ENCODE data around the gene SLC17A6. TPM values are rescaled to one million over a fixed set of nuclear protein-coding genes. Genes with fewer than 3 reads are reported as not detected.

SLC17A6 gene
- total and polyA plus RNA-seq, 4 donors = not detected

- H3K4me3 ChIP-seq = no peak overlapping the region
- no peak for ATAC-seq (ENCODE audit: insufficient read depth, low FRiP score)
- H3K36me3 ChIP-seq (ENCODE audit: control insufficient read depth in 4 of 4, insufficient read depth in 4 of 4, low read length in 4 of 4) = no peaks in the 10 kb centered on the region
- no peaks in the 10 kb centered on the region for H3K4me1 ChIP-seq (ENCODE audit: control insufficient read depth in 5 of 5, insufficient read depth in 5 of 5, low read length in 5 of 5)
- no peak overlapping the region for H3K27ac ChIP-seq (ENCODE audit: low read depth in 1 of 2, low read length in 1 of 2)
- H3K9ac ChIP-seq (ENCODE audit: insufficient read depth in 1 of 2, low read length in 2 of 2) = no peak overlapping the region
- no peak for DNase-seq
- 90 to 94% methylated on average over 4 of the region's 4 CpGs for WGBS, 2 donors
- no peak for TF ChIP-seq CTCF (IDR thresholded peaks at IDR 0.05; ENCODE audit: control extremely low read depth, extremely low read depth)
- peaks cover 0 to 34% (median 16%) of the 10 kb centered on the region in 3 donors for H3K27me3 ChIP-seq (ENCODE audit: control insufficient read depth in 3 of 3, insufficient read depth in 3 of 3, low read length in 2 of 3)
- peaks cover 0 to 3% (median 0%) of the 10 kb centered on the region in 4 donors for H3K9me3 ChIP-seq (ENCODE audit: control insufficient read depth in 4 of 4, insufficient read depth in 3 of 4, low read length in 3 of 4)
Observed at GRCh38 chr11:22347857-22348487, 9.8 kb downstream of the SLC17A6 start.

GRCh38 chr11:22349491-22349890, 11.3 kb downstream of the SLC17A6 start:
- no peak for TF ChIP-seq CTCF (IDR thresholded peaks at IDR 0.05; ENCODE audit: control extremely low read depth, extremely low read depth)
- no peak for ATAC-seq (ENCODE audit: insufficient read depth, low FRiP score)
- no peak for DNase-seq
- Histone ChIP-seq H3K36me3 (ENCODE audit: control insufficient read depth in 4 of 4, insufficient read depth in 4 of 4, low read length in 4 of 4) (no peaks in the 10 kb centered on the region), H3K9me3 (ENCODE audit: control insufficient read depth in 4 of 4, insufficient read depth in 3 of 4, low read length in 3 of 4) (no peaks in the 10 kb centered on the region), H3K27ac (ENCODE audit: low read depth in 1 of 2, low read length in 1 of 2) (no peak overlapping the region), H3K9ac (ENCODE audit: insufficient read depth in 1 of 2, low read length in 2 of 2) (no peak overlapping the region), H3K27me3 (ENCODE audit: control insufficient read depth in 3 of 3, insufficient read depth in 3 of 3, low read length in 2 of 3) (peaks cover 0 to 19% (median 1%) of the 10 kb centered on the region in 3 donors), H3K4me3 (no peak overlapping the region), H3K4me1 (ENCODE audit: control insufficient read depth in 5 of 5, insufficient read depth in 5 of 5, low read length in 5 of 5) (no peaks in the 10 kb centered on the region)
- 67 to 72% methylated on average over 2 of the region's 2 CpGs for WGBS, 2 donors

- no peak for ATAC-seq (ENCODE audit: insufficient read depth, low FRiP score)
- peaks cover 0 to 3% (median 0%) of the 10 kb centered on the region in 3 donors for H3K27me3 ChIP-seq (ENCODE audit: control insufficient read depth in 3 of 3, insufficient read depth in 3 of 3, low read length in 2 of 3)
- H3K4me3 ChIP-seq = no peak overlapping the region
- no peak overlapping the region for H3K9ac ChIP-seq (ENCODE audit: insufficient read depth in 1 of 2, low read length in 2 of 2)
- no peaks in the 10 kb centered on the region for H3K9me3 ChIP-seq (ENCODE audit: control insufficient read depth in 4 of 4, insufficient read depth in 3 of 4, low read length in 3 of 4)
- WGBS, 2 donors = 85 to 94% methylated on average over 2 of the region's 2 CpGs
- H3K27ac ChIP-seq (ENCODE audit: low read depth in 1 of 2, low read length in 1 of 2) = no peak overlapping the region
- H3K4me1 ChIP-seq (ENCODE audit: control insufficient read depth in 5 of 5, insufficient read depth in 5 of 5, low read length in 5 of 5) = no peaks in the 10 kb centered on the region
- no peaks in the 10 kb centered on the region for H3K36me3 ChIP-seq (ENCODE audit: control insufficient read depth in 4 of 4, insufficient read depth in 4 of 4, low read length in 4 of 4)
- no peak for DNase-seq
- TF ChIP-seq CTCF (IDR thresholded peaks at IDR 0.05; ENCODE audit: control extremely low read depth, extremely low read depth) = no peak
Observed at GRCh38 chr11:22359295-22359694, 21.1 kb downstream of the SLC17A6 start.

- 27 to 31% methylated on average over 3 of the region's 3 CpGs for WGBS, 2 donors
- no peak overlapping the region for H3K9ac ChIP-seq (ENCODE audit: insufficient read depth in 1 of 2, low read length in 2 of 2)
- TF ChIP-seq CTCF (IDR thresholded peaks at IDR 0.05; ENCODE audit: control extremely low read depth, extremely low read depth) = no peak
Observed at GRCh38 chr11:22371160-22371559, 33.0 kb downstream of the SLC17A6 start.

More at GRCh38 chr11:22371160-22371559, 33.0 kb downstream of the SLC17A6 start:
- Histone ChIP-seq H3K4me1 (ENCODE audit: control insufficient read depth in 5 of 5, insufficient read depth in 5 of 5, low read length in 5 of 5) (no peaks in the 10 kb centered on the region), H3K9me3 (ENCODE audit: control insufficient read depth in 4 of 4, insufficient read depth in 3 of 4, low read length in 3 of 4) (no peaks in the 10 kb centered on the region), H3K27ac (ENCODE audit: low read depth in 1 of 2, low read length in 1 of 2) (no peak overlapping the region), H3K36me3 (ENCODE audit: control insufficient read depth in 4 of 4, insufficient read depth in 4 of 4, low read length in 4 of 4) (no peaks in the 10 kb centered on the region), H3K27me3 (ENCODE audit: control insufficient read depth in 3 of 3, insufficient read depth in 3 of 3, low read length in 2 of 3) (no peaks in the 10 kb centered on the region), H3K4me3 (no peak overlapping the region)
- ATAC-seq (ENCODE audit: insufficient read depth, low FRiP score) (no peak), DNase-seq (no peak)
